Activated T-cell treated with anti-CD3 and anti-CD28 coated beads, Interleukin-2, amount 50 U/mL, for 4 hours (primary cell): Measurements from ENCODE around the gene HSF5. TPM values are rescaled to one million over a fixed set of nuclear protein-coding genes. Genes with fewer than 3 reads are reported as not detected.
"Not testable (repeated sequence)": the region's sequence is repeated elsewhere in the genome, so short reads cannot be mapped to it uniquely, and the experiment has no call there.

Experiments used
- ATAC-seq, 2 donors: fragments of 200-7000 bp; cut with Tn5 transposase; one replicate each; pipeline ENCODE4 v1.10.0; 2021
- DNase-seq: peaks from one replicate; pipeline ENCODE4 v3.0.0-alpha.2; 2020
- H3K27me3 Mint-ChIP-seq: one replicate; pipeline ENCODE4 v1.8.0; 2021; ENCODE audit warnings: low read depth, mixed read lengths
- H3K36me3 Mint-ChIP-seq: one replicate; pipeline ENCODE4 v1.8.0; 2022; ENCODE audit warnings: mixed read lengths; ENCODE audit not compliant: insufficient read depth
- H3K4me1 Mint-ChIP-seq: one replicate; pipeline ENCODE4 v1.8.0; 2021; ENCODE audit warnings: low read depth, mixed read lengths
- H3K4me3 Mint-ChIP-seq: one replicate; pipeline ENCODE4 v1.8.0; 2021; ENCODE audit warnings: mild to moderate bottlenecking, moderate library complexity, mixed read lengths
- H3K9me3 Mint-ChIP-seq: one replicate; pipeline ENCODE4 v1.8.0; 2021; ENCODE audit warnings: mixed read lengths
- total RNA-seq, 3 donors: library from RNA; stranded (reverse); gene quantifications; one replicate each; pipeline ENCODE4 v1.2.1, GENCODE V29; 2021

Gene HSF5
- total RNA-seq, 3 donors from 2014 or later: 4.4 to 5.1 (median 5.0) TPM

- Mint-ChIP-seq H3K27me3 (no peaks in the 10 kb centered on the region), H3K36me3 (peaks cover 60% of the 10 kb centered on the region), H3K4me1 (peaks cover 12% of the 10 kb centered on the region), H3K4me3 (peak overlapping the region; percentile 19), H3K9me3 (no peaks in the 10 kb centered on the region)
- ATAC-seq (no peak), DNase-seq (no peak)
Measured at GRCh38 chr17:58508341-58509067, 20.3 kb upstream of the HSF5 start.

GRCh38 chr17:58507123-58507634 lies 19.0 kb upstream of the HSF5 start:
- Mint-ChIP-seq H3K4me3 (no peak overlapping the region), H3K9me3 (no peaks in the 10 kb centered on the region), H3K36me3 (peaks cover 67% of the 10 kb centered on the region), H3K4me1 (peaks cover 3% of the 10 kb centered on the region), H3K27me3 (no peaks in the 10 kb centered on the region)
- DNase-seq: no peak
- no peak for ATAC-seq

- peaks cover 64% of the 10 kb centered on the region for H3K36me3 Mint-ChIP-seq
Measured at GRCh38 chr17:58506354-58507080, 18.3 kb upstream of the HSF5 start.

GRCh38 chr17:58504826-58505351 lies 16.7 kb upstream of the HSF5 start:
- ATAC-seq (no peak), DNase-seq (no peak)
- no peak overlapping the region for H3K4me3 Mint-ChIP-seq
- no peaks in the 10 kb centered on the region for H3K9me3 Mint-ChIP-seq
- peaks cover 1% of the 10 kb centered on the region for H3K4me1 Mint-ChIP-seq
- peaks cover 51% of the 10 kb centered on the region for H3K36me3 Mint-ChIP-seq
- no peaks in the 10 kb centered on the region for H3K27me3 Mint-ChIP-seq

More at GRCh38 chr17:58506354-58507080, 18.3 kb upstream of the HSF5 start:
- peaks cover 1% of the 10 kb centered on the region for H3K4me1 Mint-ChIP-seq
- no peak overlapping the region for H3K4me3 Mint-ChIP-seq
- DNase-seq: no peak
- ATAC-seq: no peak
- no peaks in the 10 kb centered on the region for H3K9me3 Mint-ChIP-seq
- no peaks in the 10 kb centered on the region for H3K27me3 Mint-ChIP-seq

- no peaks in the 10 kb centered on the region for H3K27me3 Mint-ChIP-seq
- H3K4me3 Mint-ChIP-seq: no peak overlapping the region
- no peak for ATAC-seq
- no peak for DNase-seq
- no peaks in the 10 kb centered on the region for H3K9me3 Mint-ChIP-seq
- H3K36me3 Mint-ChIP-seq: peaks cover 47% of the 10 kb centered on the region
- H3K4me1 Mint-ChIP-seq: peaks cover 1% of the 10 kb centered on the region
Measured at GRCh38 chr17:58503866-58504265, 15.7 kb upstream of the HSF5 start.

GRCh38 chr17:58503134-58503533 lies 14.9 kb upstream of the HSF5 start:
- not testable (repeated sequence) for DNase-seq, H3K4me1 Mint-ChIP-seq, H3K9me3 Mint-ChIP-seq, H3K27me3 Mint-ChIP-seq, H3K4me3 Mint-ChIP-seq, ATAC-seq
- H3K36me3 Mint-ChIP-seq: peaks cover 46% of the 10 kb centered on the region

- Mint-ChIP-seq H3K4me1 (peaks cover 1% of the 10 kb centered on the region), H3K4me3 (no peak overlapping the region), H3K9me3 (no peaks in the 10 kb centered on the region), H3K27me3 (no peaks in the 10 kb centered on the region), H3K36me3 (peaks cover 40% of the 10 kb centered on the region)
- ATAC-seq (no peak), DNase-seq (no peak)
Measured at GRCh38 chr17:58501451-58501850, 13.2 kb upstream of the HSF5 start.

- DNase-seq: no peak
Measured at GRCh38 chr17:58498177-58498828, 10.1 kb upstream of the HSF5 start.

GRCh38 chr17:58493506-58493905 lies 5.3 kb upstream of the HSF5 start:
- H3K36me3 Mint-ChIP-seq: peaks cover 56% of the 10 kb centered on the region
- H3K4me1 Mint-ChIP-seq: peaks cover 8% of the 10 kb centered on the region

More at GRCh38 chr17:58498177-58498828, 10.1 kb upstream of the HSF5 start:
- H3K27me3 Mint-ChIP-seq: no peaks in the 10 kb centered on the region
- H3K9me3 Mint-ChIP-seq: no peaks in the 10 kb centered on the region
- H3K4me1 Mint-ChIP-seq: no peaks in the 10 kb centered on the region
- H3K36me3 Mint-ChIP-seq: peaks cover 40% of the 10 kb centered on the region
- no peak for ATAC-seq
- no peak overlapping the region for H3K4me3 Mint-ChIP-seq

GRCh38 chr17:58492238-58493121 lies 4.3 kb upstream of the HSF5 start:
- Mint-ChIP-seq H3K4me3 (no peak overlapping the region), H3K4me1 (peaks cover 8% of the 10 kb centered on the region), H3K27me3 (no peaks in the 10 kb centered on the region), H3K9me3 (no peaks in the 10 kb centered on the region), H3K36me3 (peaks cover 50% of the 10 kb centered on the region)
- DNase-seq: no peak
- ATAC-seq: peak; percentile 89 to 90

More at GRCh38 chr17:58493506-58493905, 5.3 kb upstream of the HSF5 start:
- Mint-ChIP-seq H3K27me3 (no peaks in the 10 kb centered on the region), H3K9me3 (no peaks in the 10 kb centered on the region), H3K4me3 (no peak overlapping the region)
- DNase-seq: no peak
- no peak for ATAC-seq

GRCh38 chr17:58491510-58492045 lies 3.4 kb upstream of the HSF5 start:
- Mint-ChIP-seq H3K4me1 (peaks cover 10% of the 10 kb centered on the region), H3K27me3 (no peaks in the 10 kb centered on the region), H3K4me3 (no peak overlapping the region), H3K9me3 (no peaks in the 10 kb centered on the region), H3K36me3 (peaks cover 46% of the 10 kb centered on the region)
- DNase-seq: no peak
- ATAC-seq: no peak

- Mint-ChIP-seq H3K27me3 (no peaks in the 10 kb centered on the region), H3K4me1 (peaks cover 16% of the 10 kb centered on the region), H3K9me3 (no peaks in the 10 kb centered on the region), H3K36me3 (peaks cover 29% of the 10 kb centered on the region), H3K4me3 (peak overlapping the region; percentile 55)
- DNase-seq: no peak
- ATAC-seq: no peak
Measured at GRCh38 chr17:58488428-58488890, 251 bp upstream of the HSF5 start.

GRCh38 chr17:58484600-58484999 lies 3.6 kb downstream of the HSF5 start:
- no peak for DNase-seq
- no peak for ATAC-seq
- peaks cover 8% of the 10 kb centered on the region for H3K4me1 Mint-ChIP-seq
- no peak overlapping the region for H3K4me3 Mint-ChIP-seq
- H3K36me3 Mint-ChIP-seq: peaks cover 11% of the 10 kb centered on the region
- no peaks in the 10 kb centered on the region for H3K27me3 Mint-ChIP-seq
- no peaks in the 10 kb centered on the region for H3K9me3 Mint-ChIP-seq
